GOT3 (cell line): Measurements from ENCODE around the gene FGF7.
"Not testable (repeated sequence)": the region's sequence is repeated elsewhere in the genome, so short reads cannot be mapped to it uniquely, and the experiment has no call there.

Experiments
- DNase-seq: peaks from one replicate; lab custom pipeline; 2025; ENCODE audit warnings: mixed read lengths; lab: John Stamatoyannopoulos, UW

FGF7 gene

GRCh38 chr15:49423021-49423420 lies at the start of gene FGF7:
TSS of gene FGF7 (plus strand) at chr15:49423242. CDS start at chr15:49424298, 1,056 bp downstream.
- DNase-seq: no peak

GRCh38 chr15:49379996-49380395 lies 43.0 kb upstream of the FGF7 start:
- no peak for DNase-seq

- DNase-seq: no peak
Measured at GRCh38 chr15:49380912-49381311, 42.1 kb upstream of the FGF7 start.

GRCh38 chr15:49382394-49382793 lies 40.6 kb upstream of the FGF7 start:
- DNase-seq: no peak

GRCh38 chr15:49383266-49383665 lies 39.8 kb upstream of the FGF7 start:
- DNase-seq: no peak

- DNase-seq: no peak
Measured at GRCh38 chr15:49387471-49387870, 35.6 kb upstream of the FGF7 start.

GRCh38 chr15:49402515-49403296 lies 20.3 kb upstream of the FGF7 start:
- DNase-seq: not testable (repeated sequence)

GRCh38 chr15:49406352-49407118 lies 16.5 kb upstream of the FGF7 start:
- no peak for DNase-seq

- DNase-seq: no peak
Measured at GRCh38 chr15:49410641-49411040, 12.4 kb upstream of the FGF7 start.

GRCh38 chr15:49412797-49413196 lies 10.2 kb upstream of the FGF7 start:
- no peak for DNase-seq

- no peak for DNase-seq
Measured at GRCh38 chr15:49415149-49415548, 7.9 kb upstream of the FGF7 start.

GRCh38 chr15:49415638-49416037 lies 7.4 kb upstream of the FGF7 start:
- DNase-seq: no peak

GRCh38 chr15:49418811-49419210 lies 4.2 kb upstream of the FGF7 start:
- DNase-seq: no peak

GRCh38 chr15:49421991-49422390 lies 1.1 kb upstream of the FGF7 start:
- no peak for DNase-seq

- no peak for DNase-seq
Measured at GRCh38 chr15:49423901-49424550, 984 bp downstream of the FGF7 start.

GRCh38 chr15:49424954-49425353 lies 1.9 kb downstream of the FGF7 start:
- DNase-seq: no peak

- no peak for DNase-seq
Measured at GRCh38 chr15:49427372-49427771, 4.3 kb downstream of the FGF7 start.

GRCh38 chr15:49428409-49429095 lies 5.5 kb downstream of the FGF7 start:
- DNase-seq: no peak

- DNase-seq: no peak
Measured at GRCh38 chr15:49430046-49430445, 7.0 kb downstream of the FGF7 start.

GRCh38 chr15:49435174-49435573 lies 12.1 kb downstream of the FGF7 start:
- DNase-seq: no peak

GRCh38 chr15:49436751-49437150 lies 13.7 kb downstream of the FGF7 start:
- no peak for DNase-seq

GRCh38 chr15:49438962-49439631 lies 16.1 kb downstream of the FGF7 start:
- DNase-seq: no peak
